B cell (primary cell): Measurements from ENCODE around the gene FLNB. TPM values are rescaled to one million over a fixed set of nuclear protein-coding genes. Genes with fewer than 3 reads are reported as not detected.

ENCODE experiments used
- ATAC-seq: fragments of 200-7000 bp; cut with Tn5 transposase; one replicate; pipeline ENCODE4 v1.10.0; 2021; ENCODE audit warnings: low read depth, mild to moderate bottlenecking, moderate number of reproducible peaks, moderate library complexity
- CTCF ChIA-PET: fragments of 350-600 bp; sonication (Branson Sonifier 250); formaldehyde crosslinking; loops from one replicate; lab custom pipeline; 2021; ENCODE audit warnings: antibody characterized with exemption, inconsistent platforms; lab: Charles Lee
- POLR2A ChIA-PET: fragments of 350-600 bp; sonication (Branson Sonifier 250); formaldehyde crosslinking; loops from one replicate; lab custom pipeline; 2021; ENCODE audit warnings: antibody characterized with exemption; lab: Charles Lee
- DNase-seq: peaks from one replicate; pipeline ENCODE4 v3.0.0; 2013
- H2AFZ ChIP-seq: 2 replicates; pipeline ENCODE4 v1.6.1; 2012; ENCODE audit warnings: mild to moderate bottlenecking, low read depth, low read length; ENCODE audit not compliant: insufficient read depth, poor library complexity, severe bottlenecking
- H3K27ac ChIP-seq, 2 donors: 1 replicate in 1 of 2; 2 replicates in 1 of 2; pipeline ENCODE4 v1.5.1; 2012 to 2013; ENCODE audit warnings: low read length in 2 of 2, mild to moderate bottlenecking in 2 of 2, moderate library complexity in 1 of 2
- H3K27me3 ChIP-seq, 4 experiments: fragments of 200-600 bp in 1 of 4; sonication (generic) in 1 of 4; replicated peaks in 1 of 4; 1 replicate in 2 of 4; 2 replicates in 2 of 4; pipeline versions ENCODE4 v1.6.1 to v1.7.0; 2013 to 2016; ENCODE audit warnings: low read length in 3 of 4, mild to moderate bottlenecking in 2 of 4, mixed read lengths in 1 of 4, moderate library complexity in 1 of 4; ENCODE audit not compliant: insufficient read depth in 4 of 4, control insufficient read depth in 3 of 4; ENCODE audit errors: control extremely low read depth in 1 of 4
- H3K36me3 ChIP-seq, 2 experiments: replicated peaks in 1 of 2; 1 replicate in 1 of 2; 2 replicates in 1 of 2; pipeline versions ENCODE4 v1.6.1 to v1.7.1; 2013; ENCODE audit warnings: low read length in 1 of 2; ENCODE audit not compliant: insufficient read depth in 2 of 2, control insufficient read depth in 1 of 2; ENCODE audit errors: control extremely low read depth in 1 of 2, extremely low read depth in 1 of 2
- H3K4me1 ChIP-seq, 2 donors: fragments of 200-600 bp in 1 of 2; sonication (generic) in 1 of 2; 1 replicate in 1 of 2; 2 replicates in 1 of 2; pipeline versions ENCODE4 v1.5.1 to v1.6.1; 2013 to 2017; ENCODE audit warnings: low read length in 2 of 2; ENCODE audit not compliant: control insufficient read depth in 2 of 2, insufficient read depth in 2 of 2
- H3K4me2 ChIP-seq: replicated peaks from 2 replicates; pipeline ENCODE3; 2012; ENCODE audit warnings: mild to moderate bottlenecking, low read depth, low read length; ENCODE audit not compliant: poor library complexity, severe bottlenecking
- H3K4me3 ChIP-seq, 5 experiments: fragments of 200-600 bp in 1 of 5; sonication (generic) in 1 of 5; 1 replicate in 3 of 5; 2 replicates in 2 of 5; pipeline versions ENCODE4 v1.5.1 to v1.7.0; 2011 to 2016; ENCODE audit warnings: low read length in 4 of 5, mild to moderate bottlenecking in 4 of 5, low read depth in 2 of 5, control low read depth in 1 of 5, moderate library complexity in 1 of 5; ENCODE audit not compliant: insufficient read depth in 1 of 5; ENCODE audit errors: control extremely low read depth in 1 of 5, extremely low read depth in 1 of 5
- H3K79me2 ChIP-seq: fragments of 200-600 bp; sonication (generic); one replicate; pipeline ENCODE4 v1.6.0; 2016; ENCODE audit warnings: low read length; ENCODE audit not compliant: control insufficient read depth, insufficient read depth
- H3K9ac ChIP-seq: fragments of 200-600 bp; sonication (generic); 2 replicates; pipeline ENCODE4 v1.6.1; 2017; ENCODE audit warnings: mild to moderate bottlenecking, low read length, moderate library complexity
- H3K9me3 ChIP-seq, 3 donors: one replicate each; pipeline versions ENCODE4 v1.6.1 to v1.7.1; 2013; ENCODE audit warnings: low read length in 2 of 3; ENCODE audit not compliant: control insufficient read depth in 2 of 3, insufficient read depth in 1 of 3; ENCODE audit errors: control extremely low read depth in 1 of 3
- H4K20me1 ChIP-seq: 2 replicates; pipeline ENCODE4 v1.6.0; 2012; ENCODE audit warnings: mild to moderate bottlenecking, low read length; ENCODE audit not compliant: insufficient read depth, control insufficient read depth, poor library complexity, severe bottlenecking
- H3K27ac Mint-ChIP-seq: one replicate; pipeline ENCODE4 v1.8.0; 2021; ENCODE audit warnings: mixed read lengths
- H3K27me3 Mint-ChIP-seq: one replicate; pipeline ENCODE4 v1.8.0; 2021; ENCODE audit warnings: mixed read lengths
- H3K4me1 Mint-ChIP-seq: one replicate; pipeline ENCODE4 v1.8.0; 2021; ENCODE audit warnings: mixed read lengths
- H3K4me3 Mint-ChIP-seq: one replicate; pipeline ENCODE4 v1.8.0; 2021; ENCODE audit warnings: mixed read lengths
- H3K9me3 Mint-ChIP-seq: one replicate; pipeline ENCODE4 v1.8.0; 2022; ENCODE audit warnings: mixed read lengths; ENCODE audit not compliant: insufficient read depth
- EZH2 ChIP-seq: IDR thresholded peaks from 2 replicates; pipeline ENCODE4 v1.6.1; 2012; ENCODE audit warnings: borderline replicate concordance, low read depth, mild to moderate bottlenecking, moderate library complexity, low read length; ENCODE audit not compliant: insufficient read depth, poor library complexity, severe bottlenecking
- WGBS: methylation state at CpG from one replicate; pipeline ENCODE4 v1.1.5; 2013; ENCODE audit warnings: missing lambda C conversion rate; ENCODE audit not compliant: insufficient coverage; 5-methylcytosine and 5-hydroxymethylcytosine counted together
- intact Hi-C: fragments of 100-400 bp; cut with micrococcal nuclease; formaldehyde crosslinking; loops from one replicate; pipeline ENCODE4 v1.10.0; 2022
- polyA plus RNA-seq: library from polyadenylated mRNA; depleted of rRNA; stranded (reverse); fragments of >200 nt; gene quantifications from 2 replicates; pipeline ENCODE4 v1.2.3, GENCODE V29; 2012
- total RNA-seq, 2 donors: library from RNA; stranded (reverse); fragments of 120-200 nt in 1 of 2; gene quantifications; 1 replicate in 1 of 2; 2 replicates in 1 of 2; pipeline versions ENCODE4 v1.2.3 to v1.2.4, GENCODE V29; 2013 to 2022
- TF ChIP-seq, protein P1 (sequence below): fragments of 200-600 bp; IDR thresholded peaks from one replicate; pipeline ENCODE4 v1.8.0; 2022; ENCODE audit warnings: antibody characterized with exemption, mild to moderate bottlenecking

FLNB gene
- total and polyA plus RNA-seq, 2 donors (not counting 1 experiment from before 2014, with no cell fraction given): 25.5 to 28.3 TPM

DNA sequence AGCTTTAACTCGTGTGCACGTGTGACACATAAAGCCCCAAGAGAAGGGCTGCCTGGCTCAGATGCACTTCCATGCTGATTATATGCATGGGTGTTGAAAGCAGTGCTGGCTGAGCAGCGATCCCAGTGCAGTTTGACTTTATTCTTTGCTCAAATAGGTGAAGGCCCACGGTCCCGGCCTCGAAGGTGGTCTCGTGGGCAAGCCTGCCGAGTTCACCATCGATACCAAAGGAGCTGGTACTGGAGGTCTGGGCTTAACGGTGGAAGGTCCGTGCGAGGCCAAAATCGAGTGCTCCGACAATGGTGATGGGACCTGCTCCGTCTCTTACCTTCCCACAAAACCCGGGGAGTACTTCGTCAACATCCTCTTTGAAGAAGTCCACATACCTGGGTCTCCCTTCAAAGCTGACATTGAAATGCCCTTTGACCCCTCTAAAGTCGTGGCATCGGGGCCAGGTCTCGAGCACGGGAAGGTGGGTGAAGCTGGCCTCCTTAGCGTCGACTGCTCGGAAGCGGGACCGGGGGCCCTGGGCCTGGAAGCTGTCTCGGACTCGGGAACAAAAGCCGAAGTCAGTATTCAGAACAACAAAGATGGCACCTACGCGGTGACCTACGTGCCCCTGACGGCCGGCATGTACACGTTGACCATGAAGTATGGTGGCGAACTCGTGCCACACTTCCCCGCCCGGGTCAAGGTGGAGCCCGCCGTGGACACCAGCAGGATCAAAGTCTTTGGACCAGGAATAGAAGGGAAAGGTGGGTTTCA lies 114.9 kb downstream of the FLNB start:
- H3K9me3 Mint-ChIP-seq: no peaks in the 10 kb centered on the region
- H3K79me2 ChIP-seq: no peaks in the 10 kb centered on the region
- ATAC-seq: no peak
- H3K4me3 ChIP-seq: no peak overlapping the region
- no peak overlapping the region for H3K4me2 ChIP-seq
- no peaks in the 10 kb centered on the region for H3K9me3 ChIP-seq
- POLR2A ChIA-PET: no interaction called here
- intact Hi-C loops: no loop called here
- no peak overlapping the region for H2AFZ ChIP-seq
- peaks cover 0 to 32% of the 10 kb centered on the region in 2 experiments for H3K36me3 ChIP-seq
- H3K27me3 Mint-ChIP-seq: no peaks in the 10 kb centered on the region
- H3K27ac ChIP-seq: no peak overlapping the region
- peaks cover 19 to 24% of the 10 kb centered on the region in 2 donors for H3K4me1 ChIP-seq
- CTCF ChIA-PET: interaction anchor here (0.5 kb wide), 1 partner anchor 116 kb away, joined by 3 read pairs; no protein-coding TSS in a partner anchor
- H3K9ac ChIP-seq: no peak overlapping the region
- no peak overlapping the region for H3K27ac Mint-ChIP-seq
- no peaks in the 10 kb centered on the region for H3K27me3 ChIP-seq
- no peak for DNase-seq
- peaks cover 23% of the 10 kb centered on the region for H3K4me1 Mint-ChIP-seq
- no peaks in the 10 kb centered on the region for H4K20me1 ChIP-seq
- no peak overlapping the region for H3K4me3 Mint-ChIP-seq
- TF ChIP-seq, protein P1, sequence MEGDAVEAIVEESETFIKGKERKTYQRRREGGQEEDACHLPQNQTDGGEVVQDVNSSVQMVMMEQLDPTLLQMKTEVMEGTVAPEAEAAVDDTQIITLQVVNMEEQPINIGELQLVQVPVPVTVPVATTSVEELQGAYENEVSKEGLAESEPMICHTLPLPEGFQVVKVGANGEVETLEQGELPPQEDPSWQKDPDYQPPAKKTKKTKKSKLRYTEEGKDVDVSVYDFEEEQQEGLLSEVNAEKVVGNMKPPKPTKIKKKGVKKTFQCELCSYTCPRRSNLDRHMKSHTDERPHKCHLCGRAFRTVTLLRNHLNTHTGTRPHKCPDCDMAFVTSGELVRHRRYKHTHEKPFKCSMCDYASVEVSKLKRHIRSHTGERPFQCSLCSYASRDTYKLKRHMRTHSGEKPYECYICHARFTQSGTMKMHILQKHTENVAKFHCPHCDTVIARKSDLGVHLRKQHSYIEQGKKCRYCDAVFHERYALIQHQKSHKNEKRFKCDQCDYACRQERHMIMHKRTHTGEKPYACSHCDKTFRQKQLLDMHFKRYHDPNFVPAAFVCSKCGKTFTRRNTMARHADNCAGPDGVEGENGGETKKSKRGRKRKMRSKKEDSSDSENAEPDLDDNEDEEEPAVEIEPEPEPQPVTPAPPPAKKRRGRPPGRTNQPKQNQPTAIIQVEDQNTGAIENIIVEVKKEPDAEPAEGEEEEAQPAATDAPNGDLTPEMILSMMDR: no peak
- TF ChIP-seq EZH2: no peak
- 97% methylated on average over 35 of the region's 41 CpGs for WGBS

DNA sequence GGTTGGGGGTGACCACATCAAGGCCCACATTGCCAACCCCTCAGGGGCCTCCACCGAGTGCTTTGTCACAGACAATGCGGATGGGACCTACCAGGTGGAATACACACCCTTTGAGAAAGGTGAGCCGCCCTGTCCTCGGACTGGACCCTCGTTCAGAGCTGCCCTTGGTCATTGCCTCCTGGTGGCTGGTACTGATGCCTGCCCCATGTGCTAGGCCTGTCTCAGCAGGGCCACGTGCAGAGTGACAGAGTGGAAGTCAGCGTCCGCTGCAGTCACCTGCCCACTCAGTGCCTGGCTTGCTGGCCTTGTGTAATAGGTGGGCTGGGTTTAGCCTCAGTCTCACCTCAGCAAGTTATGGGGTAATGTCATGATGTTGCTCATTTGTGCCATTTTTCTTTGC lies 116.2 kb downstream of the FLNB start:
- Histone ChIP-seq H3K4me1 (peaks cover 11 to 14% of the 10 kb centered on the region in 2 donors), H2AFZ (no peak overlapping the region), H4K20me1 (no peaks in the 10 kb centered on the region), H3K27me3 (no peaks in the 10 kb centered on the region), H3K4me2 (no peak overlapping the region), H3K79me2 (no peaks in the 10 kb centered on the region), H3K9me3 (no peaks in the 10 kb centered on the region), H3K9ac (no peak overlapping the region), H3K4me3 (no peak overlapping the region), H3K27ac (no peak overlapping the region), H3K36me3 (peaks cover 0 to 43% of the 10 kb centered on the region in 2 experiments)
- WGBS: 95% methylated on average over 8 of the region's 8 CpGs
- Mint-ChIP-seq H3K9me3 (no peaks in the 10 kb centered on the region), H3K27ac (no peak overlapping the region), H3K4me3 (no peak overlapping the region), H3K27me3 (no peaks in the 10 kb centered on the region), H3K4me1 (peaks cover 14% of the 10 kb centered on the region)
- ATAC-seq (no peak), DNase-seq (no peak)
- TF ChIP-seq, protein P1: no peak
- no peak for TF ChIP-seq EZH2
- CTCF ChIA-PET: no interaction called here
- POLR2A ChIA-PET: no interaction called here
- intact Hi-C loops: no loop called here
